Fibroblast of lung (primary cell): ENCODE results near the gene GRIN2A. TPM values are rescaled to one million over a fixed set of nuclear protein-coding genes. Genes with fewer than 3 reads are reported as not detected.

ENCODE experiments used
- DNase-seq, 2 donors: peaks; one replicate each; pipeline versions ENCODE4 v3.0.0 to v3.0.0-alpha.2; 2010; ENCODE audit warnings: low read depth in 2 of 2
- H2AFZ ChIP-seq: 2 replicates; pipeline ENCODE4 v1.5.1; 2012; ENCODE audit warnings: low read length, control low read depth, inconsistent platforms
- H3K27ac ChIP-seq: 2 replicates; pipeline ENCODE4 v1.5.1; 2011; ENCODE audit warnings: low read length, control low read depth; ENCODE audit not compliant: insufficient read depth
- H3K27me3 ChIP-seq: 2 replicates; pipeline ENCODE4 v1.5.1; 2011; ENCODE audit warnings: mild to moderate bottlenecking, low read length; ENCODE audit not compliant: control insufficient read depth, insufficient read depth
- H3K36me3 ChIP-seq: 2 replicates; pipeline ENCODE4 v1.5.1; 2011; ENCODE audit warnings: low read length; ENCODE audit not compliant: control insufficient read depth, insufficient read depth
- H3K4me1 ChIP-seq: 2 replicates; pipeline ENCODE4 v1.5.1; 2011; ENCODE audit warnings: low read length; ENCODE audit not compliant: control insufficient read depth, insufficient read depth; ENCODE audit errors: extremely low read depth
- H3K4me2 ChIP-seq: 2 replicates; pipeline ENCODE4 v1.5.1; 2011; ENCODE audit warnings: low read length, control low read depth; ENCODE audit not compliant: insufficient read depth; ENCODE audit errors: extremely low read depth
- H3K4me3 ChIP-seq, 4 experiments: fragments of 200-600 bp in 1 of 4; sonication (generic) in 1 of 4; replicated peaks in 1 of 4; 2 replicates each; pipeline ENCODE4 v1.5.1; 2011 to 2016; ENCODE audit warnings: low read length in 4 of 4, low read depth in 3 of 4, mild to moderate bottlenecking in 3 of 4, control low read depth in 2 of 4, inconsistent platforms in 1 of 4, mixed read lengths in 1 of 4; ENCODE audit not compliant: insufficient read depth in 1 of 4; ENCODE audit errors: control extremely low read depth in 1 of 4
- H3K79me2 ChIP-seq: 2 replicates; pipeline ENCODE4 v1.5.1; 2012; ENCODE audit warnings: mild to moderate bottlenecking, low read length, inconsistent platforms; ENCODE audit not compliant: control insufficient read depth, insufficient read depth
- H3K9ac ChIP-seq: 2 replicates; pipeline ENCODE4 v1.5.1; 2011; ENCODE audit warnings: mild to moderate bottlenecking, low read length, control low read depth; ENCODE audit not compliant: insufficient read depth
- H3K9me3 ChIP-seq: 2 replicates; pipeline ENCODE4 v1.5.1; 2012; ENCODE audit warnings: low read depth, low read length; ENCODE audit not compliant: control insufficient read depth, insufficient read depth
- H4K20me1 ChIP-seq: 2 replicates; pipeline ENCODE4 v1.5.1; 2011; ENCODE audit warnings: low read length; ENCODE audit not compliant: control insufficient read depth, insufficient read depth; ENCODE audit errors: extremely low read depth
- EZH2 ChIP-seq: IDR thresholded peaks from 2 replicates; pipeline ENCODE4 v1.5.1; 2012; ENCODE audit warnings: low read length, control low read depth, mild to moderate bottlenecking; ENCODE audit errors: missing control alignments
- polyA plus RNA-seq, 2 donors: library from polyadenylated mRNA; depleted of rRNA in 1 of 2; stranded (reverse) in 1 of 2; unstranded in 1 of 2; fragments of >200 nt; gene quantifications; 2 replicates each; pipeline ENCODE4 v1.2.1, GENCODE V29; 2011 to 2012; ENCODE audit warnings: missing spikeins in 1 of 2
- total RNA-seq: library from RNA; depleted of rRNA; stranded (reverse); fragments of >200 nt; gene quantifications from 2 replicates; pipeline ENCODE4 v1.2.1, GENCODE V29; 2014
- TF ChIP-seq, protein P1 (sequence below), 2 donors: IDR thresholded peaks in 1 of 2; conservative IDR thresholded peaks in 1 of 2; 1 replicate in 1 of 2; 2 replicates in 1 of 2; pipeline ENCODE4 v1.5.1; 2011 to 2012; ENCODE audit warnings: low read length in 2 of 2, control low read depth in 1 of 2, inconsistent platforms in 1 of 2, low read depth in 1 of 2, mild to moderate bottlenecking in 1 of 2

Gene GRIN2A
- total and polyA plus RNA-seq, 2 donors (not counting 1 experiment from before 2014, with no cell fraction given), result 0.15 to 0.33 TPM

DNA sequence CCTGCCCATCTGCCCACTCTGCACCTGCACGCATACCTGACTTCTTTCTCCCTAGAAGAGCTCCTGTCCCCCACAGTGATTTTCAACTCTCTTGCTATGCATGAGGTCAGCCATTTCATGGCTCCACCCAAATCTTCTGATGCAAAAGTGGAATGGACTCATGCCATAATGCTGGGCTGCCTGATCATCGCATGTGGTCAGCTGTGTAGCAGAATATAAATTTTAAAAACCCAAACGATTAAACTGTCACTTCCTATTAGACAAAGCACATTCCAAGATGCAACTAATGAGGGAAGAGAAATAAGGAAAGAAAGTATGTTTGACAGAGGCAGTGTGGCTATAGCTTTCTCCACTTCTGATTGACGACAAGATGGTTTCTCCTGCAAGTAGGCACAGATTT lies 26.1 kb downstream of the GRIN2A start:
- Histone ChIP-seq H3K9me3 (no peaks in the 10 kb centered on the region), H3K4me1 (no peaks in the 10 kb centered on the region), H3K36me3 (no peaks in the 10 kb centered on the region), H3K79me2 (no peaks in the 10 kb centered on the region), H4K20me1 (no peaks in the 10 kb centered on the region), H3K4me2 (no peak overlapping the region), H3K27ac (no peak overlapping the region), H3K27me3 (no peaks in the 10 kb centered on the region), H2AFZ (no peak overlapping the region), H3K4me3 (no peak overlapping the region), H3K9ac (no peak overlapping the region)
- peak in 1 of 2 donors; percentile 53 for DNase-seq
- TF ChIP-seq, protein P1, sequence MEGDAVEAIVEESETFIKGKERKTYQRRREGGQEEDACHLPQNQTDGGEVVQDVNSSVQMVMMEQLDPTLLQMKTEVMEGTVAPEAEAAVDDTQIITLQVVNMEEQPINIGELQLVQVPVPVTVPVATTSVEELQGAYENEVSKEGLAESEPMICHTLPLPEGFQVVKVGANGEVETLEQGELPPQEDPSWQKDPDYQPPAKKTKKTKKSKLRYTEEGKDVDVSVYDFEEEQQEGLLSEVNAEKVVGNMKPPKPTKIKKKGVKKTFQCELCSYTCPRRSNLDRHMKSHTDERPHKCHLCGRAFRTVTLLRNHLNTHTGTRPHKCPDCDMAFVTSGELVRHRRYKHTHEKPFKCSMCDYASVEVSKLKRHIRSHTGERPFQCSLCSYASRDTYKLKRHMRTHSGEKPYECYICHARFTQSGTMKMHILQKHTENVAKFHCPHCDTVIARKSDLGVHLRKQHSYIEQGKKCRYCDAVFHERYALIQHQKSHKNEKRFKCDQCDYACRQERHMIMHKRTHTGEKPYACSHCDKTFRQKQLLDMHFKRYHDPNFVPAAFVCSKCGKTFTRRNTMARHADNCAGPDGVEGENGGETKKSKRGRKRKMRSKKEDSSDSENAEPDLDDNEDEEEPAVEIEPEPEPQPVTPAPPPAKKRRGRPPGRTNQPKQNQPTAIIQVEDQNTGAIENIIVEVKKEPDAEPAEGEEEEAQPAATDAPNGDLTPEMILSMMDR (conservative IDR thresholded peaks at IDR 0.05 in 1 of 2, IDR thresholded peaks at IDR 0.05 in 1 of 2; ENCODE audit: low read depth in 1 of 2, low read length in 2 of 2), result no peak
- no peak for TF ChIP-seq EZH2

DNA sequence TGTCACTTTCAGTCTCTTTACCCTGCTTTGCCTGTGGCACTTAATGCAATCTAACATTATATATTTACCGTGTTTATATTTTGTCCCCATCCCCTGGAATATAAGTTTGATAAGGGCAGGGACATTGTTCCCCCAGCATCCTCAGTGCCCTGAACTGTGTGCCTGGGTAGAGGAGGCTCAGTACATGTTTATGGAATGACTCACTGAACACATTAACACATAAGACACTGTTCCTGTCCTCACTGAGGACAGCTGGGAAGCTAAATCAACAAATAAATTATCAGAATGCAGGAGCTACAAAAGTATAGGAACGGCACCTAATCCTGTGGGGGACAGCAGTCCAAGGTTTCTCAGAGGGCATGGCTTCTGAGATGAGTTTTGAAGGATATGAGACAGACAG lies 27.8 kb downstream of the GRIN2A start:
- Histone ChIP-seq H3K4me3 (no peak overlapping the region), H3K27me3 (no peaks in the 10 kb centered on the region), H2AFZ (no peak overlapping the region), H3K9me3 (no peaks in the 10 kb centered on the region), H3K79me2 (no peaks in the 10 kb centered on the region), H3K4me1 (no peaks in the 10 kb centered on the region), H4K20me1 (no peaks in the 10 kb centered on the region), H3K9ac (no peak overlapping the region), H3K27ac (no peak overlapping the region), H3K36me3 (no peaks in the 10 kb centered on the region), H3K4me2 (no peak overlapping the region)
- peak in 1 of 2 donors; percentile 34 for DNase-seq
- TF ChIP-seq, protein P1 (conservative IDR thresholded peaks at IDR 0.05 in 1 of 2, IDR thresholded peaks at IDR 0.05 in 1 of 2; ENCODE audit: low read depth in 1 of 2, low read length in 2 of 2), result no peak
- no peak for TF ChIP-seq EZH2

DNA sequence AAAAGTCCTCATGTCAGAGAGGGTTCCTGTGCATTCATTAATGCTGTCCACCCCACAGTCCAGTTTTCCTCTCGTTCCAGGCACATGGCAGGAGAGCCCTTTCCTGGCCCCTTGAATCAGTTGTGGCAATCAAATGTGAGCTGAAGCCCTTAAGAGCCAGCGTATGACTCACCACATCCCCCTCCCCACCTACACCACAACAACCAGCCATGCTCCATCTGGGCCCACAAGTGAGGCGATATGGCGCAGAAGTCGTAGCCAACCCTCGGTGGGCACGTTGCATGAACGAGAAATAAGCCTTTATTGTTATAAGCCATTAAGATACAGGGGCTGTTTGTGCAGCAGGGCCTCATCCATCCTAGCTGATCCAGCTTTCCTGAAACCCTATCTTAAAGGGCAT lies 28.2 kb downstream of the GRIN2A start:
- no peak overlapping the region for H3K4me3 ChIP-seq
- no peaks in the 10 kb centered on the region for H3K9me3 ChIP-seq
- no peaks in the 10 kb centered on the region for H3K79me2 ChIP-seq
- H3K9ac ChIP-seq, result no peak overlapping the region
- no peaks in the 10 kb centered on the region for H3K27me3 ChIP-seq
- H4K20me1 ChIP-seq, result no peaks in the 10 kb centered on the region
- H3K4me2 ChIP-seq, result no peak overlapping the region
- no peaks in the 10 kb centered on the region for H3K36me3 ChIP-seq
- TF ChIP-seq, protein P1 (conservative IDR thresholded peaks at IDR 0.05 in 1 of 2, IDR thresholded peaks at IDR 0.05 in 1 of 2; ENCODE audit: low read depth in 1 of 2, low read length in 2 of 2), result no peak
- TF ChIP-seq EZH2, result no peak
- no peaks in the 10 kb centered on the region for H3K4me1 ChIP-seq
- no peak overlapping the region for H2AFZ ChIP-seq
- no peak overlapping the region for H3K27ac ChIP-seq
- no peak for DNase-seq
